Adipocyte (in vitro differentiated cells): ENCODE results near the gene CADPS2.

Source experiments
- DNase-seq: peaks from one replicate; pipeline ENCODE4 v3.0.0-alpha.2; 2015; ENCODE audit warnings: low read depth
- H3K27me3 ChIP-seq: replicated peaks from 2 replicates; pipeline ENCODE4 v1.7.0; 2013; ENCODE audit warnings: mild to moderate bottlenecking, low read length, moderate library complexity; ENCODE audit not compliant: control insufficient read depth, insufficient read depth
- H3K36me3 ChIP-seq: 2 replicates; pipeline ENCODE4 v1.7.0; 2013; ENCODE audit warnings: low read length, mild to moderate bottlenecking, moderate library complexity; ENCODE audit not compliant: control insufficient read depth, insufficient read depth, severe bottlenecking
- H3K4me1 ChIP-seq: 2 replicates; pipeline ENCODE4 v1.7.0; 2013; ENCODE audit warnings: mild to moderate bottlenecking, low read length, moderate library complexity; ENCODE audit not compliant: control insufficient read depth, insufficient read depth
- H3K4me3 ChIP-seq: 2 replicates; pipeline ENCODE4 v1.7.0; 2013; ENCODE audit warnings: mild to moderate bottlenecking, low read length, moderate library complexity
- H3K9ac ChIP-seq: 2 replicates; pipeline ENCODE4 v1.7.0; 2013; ENCODE audit warnings: mild to moderate bottlenecking, low read length, moderate library complexity
- H3K9me3 ChIP-seq: 2 replicates; pipeline ENCODE4 v1.7.0; 2013; ENCODE audit warnings: mild to moderate bottlenecking, low read length, moderate library complexity; ENCODE audit not compliant: control insufficient read depth

CADPS2 gene

GRCh38 chr7:122886357-122887081 is at the start of gene CADPS2:
Gene CADPS2, minus strand, starts transcription at chr7:122886460. Its CDS starts 123 bp downstream, at chr7:122886337.
- peak within 1 kb of the TSS; percentile 92 for H3K4me3 ChIP-seq
- H3K27me3 ChIP-seq: no peaks in the 10 kb centered on the region
- H3K36me3 ChIP-seq: no peaks in the 10 kb centered on the region
- peak within 1 kb of the TSS; percentile 83 for H3K9ac ChIP-seq
- DNase-seq: peak; percentile 96
- peaks cover 6% of the 10 kb centered on the region for H3K4me1 ChIP-seq
- H3K9me3 ChIP-seq: no peaks in the 10 kb centered on the region

- H3K9ac ChIP-seq: no peak overlapping the region
- no peaks in the 10 kb centered on the region for H3K36me3 ChIP-seq
- H3K9me3 ChIP-seq: peaks cover 3% of the 10 kb centered on the region
- H3K4me3 ChIP-seq: no peak overlapping the region
- no peaks in the 10 kb centered on the region for H3K27me3 ChIP-seq
- H3K4me1 ChIP-seq: no peaks in the 10 kb centered on the region
- DNase-seq: no peak
These were observed 49.4 kb upstream of the CADPS2 start for GRCh38 chr7:122935620-122936019.

GRCh38 chr7:122919643-122920181 is 33.5 kb upstream of the CADPS2 start:
- Histone ChIP-seq H3K9ac (no peak overlapping the region), H3K36me3 (no peaks in the 10 kb centered on the region), H3K4me3 (no peak overlapping the region), H3K9me3 (no peaks in the 10 kb centered on the region), H3K27me3 (no peaks in the 10 kb centered on the region), H3K4me1 (peaks cover 5% of the 10 kb centered on the region)
- no peak for DNase-seq

GRCh38 chr7:122914812-122915211 is 28.6 kb upstream of the CADPS2 start:
- H3K4me3 ChIP-seq: no peak overlapping the region
- peaks cover 5% of the 10 kb centered on the region for H3K4me1 ChIP-seq
- no peak for DNase-seq
- H3K27me3 ChIP-seq: no peaks in the 10 kb centered on the region
- no peak overlapping the region for H3K9ac ChIP-seq
- no peaks in the 10 kb centered on the region for H3K36me3 ChIP-seq
- no peaks in the 10 kb centered on the region for H3K9me3 ChIP-seq

GRCh38 chr7:122913608-122914007 is 27.3 kb upstream of the CADPS2 start:
- H3K36me3 ChIP-seq: no peaks in the 10 kb centered on the region
- H3K9me3 ChIP-seq: no peaks in the 10 kb centered on the region
- DNase-seq: no peak

GRCh38 chr7:122902751-122903495 is 16.7 kb upstream of the CADPS2 start:
- Histone ChIP-seq H3K36me3 (no peaks in the 10 kb centered on the region), H3K4me3 (no peak overlapping the region), H3K9ac (no peak overlapping the region), H3K27me3 (no peaks in the 10 kb centered on the region), H3K4me1 (peaks cover 9% of the 10 kb centered on the region), H3K9me3 (no peaks in the 10 kb centered on the region)
- DNase-seq: no peak

More at GRCh38 chr7:122913608-122914007, 27.3 kb upstream of the CADPS2 start:
- Histone ChIP-seq H3K27me3 (no peaks in the 10 kb centered on the region), H3K9ac (no peak overlapping the region), H3K4me1 (no peaks in the 10 kb centered on the region), H3K4me3 (no peak overlapping the region)

- DNase-seq: peak; percentile 42
- Histone ChIP-seq H3K9me3 (no peaks in the 10 kb centered on the region), H3K4me1 (peaks cover 9% of the 10 kb centered on the region), H3K4me3 (no peak overlapping the region), H3K9ac (no peak overlapping the region), H3K27me3 (no peaks in the 10 kb centered on the region), H3K36me3 (no peaks in the 10 kb centered on the region)
These were observed 15.0 kb upstream of the CADPS2 start for GRCh38 chr7:122901250-122901649.

- Histone ChIP-seq H3K4me3 (no peak overlapping the region), H3K36me3 (no peaks in the 10 kb centered on the region), H3K9me3 (no peaks in the 10 kb centered on the region), H3K27me3 (no peaks in the 10 kb centered on the region), H3K9ac (no peak overlapping the region), H3K4me1 (peaks cover 5% of the 10 kb centered on the region)
- DNase-seq: no peak
These were observed 10.2 kb upstream of the CADPS2 start for GRCh38 chr7:122896509-122896908.

GRCh38 chr7:122893486-122893885 is 7.2 kb upstream of the CADPS2 start:
- H3K9ac ChIP-seq: no peak overlapping the region
- no peak for DNase-seq
- H3K4me3 ChIP-seq: no peak overlapping the region
- H3K27me3 ChIP-seq: no peaks in the 10 kb centered on the region
- no peaks in the 10 kb centered on the region for H3K4me1 ChIP-seq
- H3K9me3 ChIP-seq: no peaks in the 10 kb centered on the region
- no peaks in the 10 kb centered on the region for H3K36me3 ChIP-seq

GRCh38 chr7:122889116-122889515 is 2.9 kb upstream of the CADPS2 start:
- H3K9ac ChIP-seq: no peak overlapping the region
- H3K9me3 ChIP-seq: no peaks in the 10 kb centered on the region
- no peak overlapping the region for H3K4me3 ChIP-seq
- H3K27me3 ChIP-seq: no peaks in the 10 kb centered on the region
- no peak for DNase-seq
- peaks cover 6% of the 10 kb centered on the region for H3K4me1 ChIP-seq
- H3K36me3 ChIP-seq: no peaks in the 10 kb centered on the region

GRCh38 chr7:122887848-122888247 is 1.6 kb upstream of the CADPS2 start:
- no peaks in the 10 kb centered on the region for H3K36me3 ChIP-seq
- H3K4me3 ChIP-seq: no peak overlapping the region
- no peaks in the 10 kb centered on the region for H3K9me3 ChIP-seq
- DNase-seq: no peak
- H3K4me1 ChIP-seq: peaks cover 6% of the 10 kb centered on the region
- H3K9ac ChIP-seq: no peak overlapping the region
- no peaks in the 10 kb centered on the region for H3K27me3 ChIP-seq
